Astrocyte (in vitro differentiated cells and primary cell): ENCODE results near the gene ASPG. TPM values are rescaled to one million over a fixed set of nuclear protein-coding genes. Genes with fewer than 3 reads are reported as not detected.

ENCODE experiments used
- DNase-seq: peaks from one replicate; pipeline ENCODE4 v3.0.0-alpha.2; 2010; ENCODE audit warnings: low read depth
- FAIRE-seq: peaks from 2 replicates; lab custom pipeline; 2011; peaks lifted over from hg19 to GRCh38; lab: Jason Lieb, UNC
- H2AFZ ChIP-seq: 2 replicates; pipeline ENCODE4 v1.6.0; 2012; ENCODE audit warnings: low read depth, low read length, inconsistent platforms
- H3K27ac ChIP-seq: 2 replicates; pipeline ENCODE4 v1.5.1; 2011; ENCODE audit warnings: low read depth, low read length, inconsistent platforms
- H3K27me3 ChIP-seq: 2 replicates; pipeline ENCODE4 v1.6.0; 2011; ENCODE audit warnings: low read length, inconsistent platforms; ENCODE audit not compliant: insufficient read depth
- H3K36me3 ChIP-seq: 2 replicates; pipeline ENCODE4 v1.5.1; 2011; ENCODE audit warnings: low read length, inconsistent platforms; ENCODE audit not compliant: insufficient read depth
- H3K4me1 ChIP-seq: 2 replicates; pipeline ENCODE4 v1.5.1; 2011; ENCODE audit warnings: low read length, inconsistent platforms; ENCODE audit not compliant: insufficient read depth
- H3K4me2 ChIP-seq: 2 replicates; pipeline ENCODE4 v1.6.0; 2012; ENCODE audit warnings: low read length, inconsistent platforms
- H3K4me3 ChIP-seq: 2 replicates; pipeline ENCODE4 v1.5.1; 2011; ENCODE audit warnings: low read depth, mild to moderate bottlenecking, low read length, inconsistent platforms; ENCODE audit not compliant: insufficient read depth
- H3K79me2 ChIP-seq: 2 replicates; pipeline ENCODE4 v1.6.0; 2012; ENCODE audit warnings: mild to moderate bottlenecking, low read length, inconsistent platforms; ENCODE audit not compliant: insufficient read depth
- H3K9ac ChIP-seq: 2 replicates; pipeline ENCODE4 v1.6.0; 2012; ENCODE audit warnings: mild to moderate bottlenecking, low read length, inconsistent platforms
- H3K9me3 ChIP-seq: 2 replicates; pipeline ENCODE4 v1.5.1; 2012; ENCODE audit warnings: low read depth, mild to moderate bottlenecking, low read length, inconsistent platforms; ENCODE audit not compliant: insufficient read depth
- H4K20me1 ChIP-seq: 2 replicates; pipeline ENCODE4 v1.6.0; 2012; ENCODE audit warnings: low read length, inconsistent platforms; ENCODE audit not compliant: insufficient read depth
- H3K27ac Mint-ChIP-seq: one replicate; pipeline ENCODE4 v1.8.0; 2021; ENCODE audit warnings: mild to moderate bottlenecking, mixed read lengths; ENCODE audit not compliant: unreplicated experiment
- H3K27me3 Mint-ChIP-seq: one replicate; pipeline ENCODE4 v1.8.0; 2021; ENCODE audit warnings: low read depth, mixed read lengths; ENCODE audit not compliant: unreplicated experiment
- H3K36me3 Mint-ChIP-seq: one replicate; pipeline ENCODE4 v1.8.0; 2021; ENCODE audit warnings: low read depth, mixed read lengths; ENCODE audit not compliant: unreplicated experiment
- H3K4me1 Mint-ChIP-seq: one replicate; pipeline ENCODE4 v1.8.0; 2021; ENCODE audit warnings: low read depth, mixed read lengths; ENCODE audit not compliant: unreplicated experiment
- H3K4me3 Mint-ChIP-seq: one replicate; pipeline ENCODE4 v1.8.0; 2021; ENCODE audit warnings: mild to moderate bottlenecking, moderate library complexity, mixed read lengths; ENCODE audit not compliant: unreplicated experiment
- H3K9me3 Mint-ChIP-seq: one replicate; pipeline ENCODE4 v1.8.0; 2021; ENCODE audit warnings: mild to moderate bottlenecking, mixed read lengths; ENCODE audit not compliant: unreplicated experiment
- CTCF ChIP-seq: IDR thresholded peaks from 2 replicates; pipeline ENCODE4 v1.5.1; 2011; ENCODE audit warnings: low read depth, mild to moderate bottlenecking, inconsistent platforms, low read length, moderate library complexity; ENCODE audit not compliant: insufficient read depth
- EZH2 ChIP-seq: IDR thresholded peaks from 2 replicates; pipeline ENCODE4 v1.6.1; 2012; ENCODE audit warnings: mild to moderate bottlenecking, low read length, inconsistent platforms; ENCODE audit not compliant: insufficient read depth
- total RNA-seq: library from RNA; stranded (reverse); gene quantifications from 2 replicates; pipeline ENCODE4 v1.2.1, GENCODE V29; 2021

Gene ASPG
- total RNA-seq, 1 donor from 2014 or later: not detected

- DNase-seq (no peak), FAIRE-seq (no peak)
- Histone ChIP-seq H3K9me3 (no peaks in the 10 kb centered on the region), H3K36me3 (no peaks in the 10 kb centered on the region), H3K27ac (no peak overlapping the region), H3K27me3 (peaks cover 11% of the 10 kb centered on the region), H3K79me2 (no peaks in the 10 kb centered on the region), H4K20me1 (no peaks in the 10 kb centered on the region), H3K9ac (no peak overlapping the region), H3K4me1 (no peaks in the 10 kb centered on the region), H3K4me2 (no peak overlapping the region), H2AFZ (no peak overlapping the region), H3K4me3 (no peak overlapping the region)
- Mint-ChIP-seq H3K9me3 (no peaks in the 10 kb centered on the region), H3K27ac (no peak overlapping the region), H3K27me3 (peaks cover 48% of the 10 kb centered on the region), H3K36me3 (no peaks in the 10 kb centered on the region), H3K4me1 (no peaks in the 10 kb centered on the region), H3K4me3 (no peak overlapping the region)
- TF ChIP-seq EZH2 (no peak), CTCF (no peak)
These were observed 47.6 kb upstream of the ASPG start for GRCh38 chr14:104037903-104038302.

GRCh38 chr14:104039214-104039613, 46.3 kb upstream of the ASPG start:
- H3K4me3 ChIP-seq: no peak overlapping the region
- no peak overlapping the region for H3K9ac ChIP-seq
- Mint-ChIP-seq H3K27me3 (peaks cover 40% of the 10 kb centered on the region), H3K9me3 (no peaks in the 10 kb centered on the region), H3K36me3 (no peaks in the 10 kb centered on the region), H3K4me3 (no peak overlapping the region), H3K4me1 (no peaks in the 10 kb centered on the region), H3K27ac (no peak overlapping the region)
- H3K27me3 ChIP-seq: peaks cover 11% of the 10 kb centered on the region
- no peaks in the 10 kb centered on the region for H3K79me2 ChIP-seq
- no peaks in the 10 kb centered on the region for H3K36me3 ChIP-seq
- no peak overlapping the region for H3K4me2 ChIP-seq
- FAIRE-seq (no peak), DNase-seq (no peak)
- H2AFZ ChIP-seq: no peak overlapping the region
- no peaks in the 10 kb centered on the region for H3K4me1 ChIP-seq
- H4K20me1 ChIP-seq: no peaks in the 10 kb centered on the region
- H3K27ac ChIP-seq: no peak overlapping the region
- TF ChIP-seq EZH2 (no peak), CTCF (no peak)
- no peaks in the 10 kb centered on the region for H3K9me3 ChIP-seq

- Histone ChIP-seq H3K79me2 (no peaks in the 10 kb centered on the region), H3K4me2 (no peak overlapping the region), H3K4me1 (no peaks in the 10 kb centered on the region), H4K20me1 (no peaks in the 10 kb centered on the region), H2AFZ (no peak overlapping the region), H3K4me3 (no peak overlapping the region), H3K27me3 (peaks cover 5% of the 10 kb centered on the region), H3K9ac (no peak overlapping the region), H3K9me3 (no peaks in the 10 kb centered on the region), H3K36me3 (no peaks in the 10 kb centered on the region), H3K27ac (no peak overlapping the region)
- H3K4me1 Mint-ChIP-seq: no peaks in the 10 kb centered on the region
- H3K27ac Mint-ChIP-seq: no peak overlapping the region
- H3K4me3 Mint-ChIP-seq: no peak overlapping the region
- no peak for FAIRE-seq
- no peak for DNase-seq
- no peaks in the 10 kb centered on the region for H3K9me3 Mint-ChIP-seq
- TF ChIP-seq CTCF (no peak), EZH2 (no peak)
- H3K36me3 Mint-ChIP-seq: no peaks in the 10 kb centered on the region
- H3K27me3 Mint-ChIP-seq: peaks cover 32% of the 10 kb centered on the region
These were observed 45.0 kb upstream of the ASPG start for GRCh38 chr14:104040539-104040938.
